ENCODE measurements around the gene C8G.

The C8G gene

DNA sequence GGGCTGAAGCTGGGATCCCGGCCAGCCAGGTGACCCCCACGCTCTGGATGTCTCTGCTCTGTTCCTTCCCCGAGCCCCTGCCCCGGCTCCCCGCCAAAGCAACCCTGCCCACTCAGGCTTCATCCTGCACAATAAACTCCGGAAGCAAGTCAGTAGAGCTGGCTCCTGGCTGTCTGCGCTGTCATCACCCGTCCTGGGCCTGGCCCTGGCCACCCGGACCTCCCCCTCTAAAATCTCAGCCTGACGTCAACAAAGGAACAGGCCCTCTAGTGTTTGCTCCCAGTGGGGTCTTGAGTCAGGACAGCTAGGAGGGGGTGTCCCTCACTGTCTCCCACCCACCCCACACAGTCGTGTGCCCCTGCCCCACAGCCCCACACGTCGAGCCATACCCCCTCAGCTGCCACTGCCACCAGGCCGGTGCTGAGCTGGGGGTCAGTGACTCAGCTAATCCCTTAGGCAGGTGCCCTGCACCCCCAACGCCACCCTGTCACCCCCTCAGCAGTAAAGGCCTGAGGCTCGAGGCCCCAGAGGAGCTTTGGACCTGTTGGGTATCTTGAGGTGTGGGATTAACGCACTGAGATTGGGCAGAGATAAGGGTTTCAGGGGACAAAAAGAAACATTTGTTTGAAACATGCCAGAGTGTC is 36.7 kb downstream of the C8G start:
- Histone ChIP-seq H3K9me3 (replicated peaks in 1 of 11) (no peaks in the 10 kb centered on the region), H3K9ac (no peak overlapping the region), H3K36me3 (no peaks in the 10 kb centered on the region), H3K4me2 (no peak overlapping the region), H3K4me1 (peaks cover 8 to 31% (median 23%) of the 10 kb centered on the region in 10 experiments; a peak in 19 of 20 replicates), H4K20me1 (no peaks in the 10 kb centered on the region; a peak in 1 of 22 replicates), H3K27me3 (peaks cover 33 to 48% (median 45%) of the 10 kb centered on the region in 11 experiments), H3K4me3 (no peak overlapping the region), H3K27ac (no peak overlapping the region)
- no peak for TF ChIP-seq Cebpa-rat (IDR thresholded peaks at IDR 0.05)

DNA sequence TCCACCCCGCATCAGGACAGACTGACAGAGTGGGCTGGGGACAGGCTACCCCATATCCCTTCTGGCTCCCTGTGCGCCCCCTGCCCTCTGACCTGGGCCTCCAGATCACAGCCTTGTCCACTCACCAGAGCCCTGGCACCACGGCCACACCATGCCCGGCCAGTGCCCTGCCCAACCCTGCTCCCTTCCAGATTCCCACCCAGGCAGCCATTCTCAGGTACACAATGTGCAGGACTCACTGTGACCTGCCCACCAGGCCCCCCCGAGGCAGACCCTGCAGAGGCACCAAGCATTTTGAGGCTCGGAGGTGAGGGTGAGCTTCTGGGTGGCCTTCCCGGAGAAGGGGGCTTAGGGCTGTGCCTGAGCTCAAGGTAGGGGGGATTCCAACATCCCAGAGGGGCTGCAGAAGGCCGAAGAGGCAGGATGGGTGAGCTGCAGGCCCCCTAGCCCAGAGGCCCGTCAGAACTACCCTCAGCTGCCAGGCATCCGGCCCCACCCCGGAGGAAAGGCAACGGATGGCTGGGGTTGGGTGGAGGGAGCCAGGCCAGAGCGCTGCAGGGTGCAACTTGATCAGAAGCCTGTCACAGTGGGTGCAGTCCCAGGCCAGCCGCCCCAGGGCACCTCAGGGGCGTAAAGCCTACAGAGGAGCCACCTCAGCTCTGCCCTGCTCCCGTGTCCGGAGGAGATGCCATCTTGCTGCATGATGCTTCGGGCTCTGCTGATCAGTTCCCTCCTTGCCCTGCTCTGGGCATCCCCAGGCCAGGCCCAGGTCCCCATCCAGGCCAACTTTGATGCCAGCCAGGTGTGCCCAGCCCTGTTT is 37.4 kb downstream of the C8G start, which contains the start of gene LCNL1:
LCNL1 (plus strand) TSS at position 762 of the 820 bp plus-strand sequence. CDS start 594 bp downstream, outside the sequence.
- TF ChIP-seq Cebpa-rat (IDR thresholded peaks at IDR 0.05) = no peak
- Histone ChIP-seq H3K9ac (no peak within 1 kb of the TSS), H3K36me3 (no peaks in the 10 kb centered on the region), H4K20me1 (no peaks in the 10 kb centered on the region; a peak in 1 of 22 replicates), H3K4me2 (peak within 1 kb of the TSS in 4 of 11 experiments; percentile 24 to 35 (median 30); a peak in 5 of 22 replicates), H3K27me3 (peaks cover 33 to 55% (median 51%) of the 10 kb centered on the region in 11 experiments), H3K27ac (no peak within 1 kb of the TSS), H3K4me1 (peaks cover under 1 to 24% (median 16%) of the 10 kb centered on the region in 10 experiments; a peak in 19 of 20 replicates), H3K4me3 (no peak within 1 kb of the TSS), H3K9me3 (replicated peaks in 1 of 11) (no peaks in the 10 kb centered on the region)

DNA sequence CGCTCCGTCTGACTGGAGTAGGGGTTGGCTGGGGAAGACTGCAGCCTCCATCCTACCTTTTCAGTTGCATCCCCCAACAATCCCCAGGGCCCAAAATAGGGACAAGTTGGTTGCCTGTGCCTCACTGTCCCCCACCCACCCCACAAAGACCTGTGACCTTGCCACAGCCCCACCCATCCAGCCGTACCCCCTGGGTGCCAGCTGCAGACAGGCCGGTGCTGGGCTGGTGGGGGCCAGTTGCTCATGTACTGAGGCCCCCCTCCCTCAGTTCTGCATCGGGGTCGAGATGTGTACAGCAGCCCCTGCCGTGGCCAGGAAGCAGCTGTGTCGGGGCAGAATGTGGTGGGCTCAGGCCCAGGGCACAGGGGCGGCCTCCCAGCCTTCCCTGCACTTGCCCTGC is 38.1 kb downstream of the C8G start:
- H3K9me3 ChIP-seq (replicated peaks in 1 of 11) = no peaks in the 10 kb centered on the region
- no peak overlapping the region for H3K4me3 ChIP-seq
- no peak overlapping the region for H3K9ac ChIP-seq
- H3K4me1 ChIP-seq = peaks cover 0 to 21% (median 12%) of the 10 kb centered on the region in 10 experiments; a peak in 16 of 20 replicates
- H4K20me1 ChIP-seq = no peaks in the 10 kb centered on the region; a peak in 1 of 22 replicates
- no peak for TF ChIP-seq Cebpa-rat (IDR thresholded peaks at IDR 0.05)
- H3K27ac ChIP-seq = no peak overlapping the region
- H3K36me3 ChIP-seq = no peaks in the 10 kb centered on the region
- H3K4me2 ChIP-seq = peak overlapping the region in 4 of 11 experiments; percentile 24 to 35 (median 30); a peak in 5 of 22 replicates
- H3K27me3 ChIP-seq = peaks cover 33 to 61% (median 56%) of the 10 kb centered on the region in 11 experiments

- Histone ChIP-seq H3K36me3 (no peaks in the 10 kb centered on the region), H3K27me3 (peaks cover 33 to 68% (median 57%) of the 10 kb centered on the region in 11 experiments), H3K9ac (no peak overlapping the region), H4K20me1 (no peaks in the 10 kb centered on the region; a peak in 1 of 22 replicates), H3K4me3 (no peak overlapping the region), H3K4me2 (peak overlapping the region in 4 of 11 experiments; percentile 24 to 35 (median 30); a peak in 5 of 22 replicates), H3K27ac (no peak overlapping the region), H3K9me3 (replicated peaks in 1 of 11) (no peaks in the 10 kb centered on the region), H3K4me1 (peaks cover 0 to 21% (median 12%) of the 10 kb centered on the region in 10 experiments; a peak in 16 of 20 replicates)
- TF ChIP-seq Cebpa-rat (IDR thresholded peaks at IDR 0.05) = no peak
Observed at GRCh38 chr9:136983656-136984314, 38.7 kb downstream of the C8G start.

DNA sequence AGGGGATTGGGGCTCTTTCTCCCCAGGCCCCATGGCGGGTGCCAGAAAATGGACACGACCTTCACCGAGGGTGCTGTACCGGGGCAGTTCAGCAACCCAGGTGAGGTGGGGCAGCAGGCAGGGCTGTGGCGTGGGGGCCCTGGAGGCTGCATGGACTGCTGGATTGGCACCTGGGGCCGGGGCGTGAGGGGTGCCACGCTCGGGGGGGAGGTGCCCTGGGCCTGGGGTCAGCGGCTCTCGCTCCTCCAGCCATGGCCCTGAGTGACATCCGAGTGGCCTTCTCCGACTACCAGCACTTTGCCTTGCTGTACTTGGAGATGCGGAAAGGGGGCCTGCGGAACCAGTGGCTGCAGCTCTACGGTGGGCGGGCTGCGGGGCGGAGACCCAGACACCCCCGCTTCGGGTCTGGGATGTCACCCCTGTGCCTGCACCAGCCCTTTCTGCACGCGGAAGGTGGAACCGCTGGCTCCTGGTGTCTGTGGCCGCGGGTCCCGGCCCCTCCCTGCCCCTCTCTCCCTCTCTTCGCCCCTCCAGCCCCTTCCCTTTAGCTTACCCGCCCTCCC is 39.5 kb downstream of the C8G start:
- Histone ChIP-seq H3K36me3 (no peaks in the 10 kb centered on the region), H3K27me3 (peaks cover 33 to 71% (median 57%) of the 10 kb centered on the region in 11 experiments), H3K4me3 (no peak overlapping the region), H3K9me3 (replicated peaks in 1 of 11) (no peaks in the 10 kb centered on the region), H4K20me1 (no peaks in the 10 kb centered on the region; a peak in 1 of 22 replicates), H3K9ac (no peak overlapping the region), H3K27ac (no peak overlapping the region), H3K4me1 (peaks cover 0 to 13% (median 5%) of the 10 kb centered on the region in 10 experiments; a peak in 16 of 20 replicates), H3K4me2 (no peak overlapping the region)
- TF ChIP-seq Cebpa-rat (IDR thresholded peaks at IDR 0.05) = no peak

- no peaks in the 10 kb centered on the region for H3K9me3 ChIP-seq (replicated peaks in 1 of 11)
- H4K20me1 ChIP-seq = no peaks in the 10 kb centered on the region; a peak in 1 of 22 replicates
- H3K9ac ChIP-seq = no peak overlapping the region
- H3K27me3 ChIP-seq = peaks cover 33 to 71% (median 57%) of the 10 kb centered on the region in 11 experiments
- peaks cover 0 to 10% (median 0%) of the 10 kb centered on the region in 10 experiments; a peak in 4 of 20 replicates for H3K4me1 ChIP-seq
- H3K4me2 ChIP-seq = no peak overlapping the region
- no peaks in the 10 kb centered on the region for H3K36me3 ChIP-seq
- no peak overlapping the region for H3K27ac ChIP-seq
- no peak for TF ChIP-seq Cebpa-rat (IDR thresholded peaks at IDR 0.05)
- no peak overlapping the region for H3K4me3 ChIP-seq
Observed at GRCh38 chr9:136985027-136985602, 40.1 kb downstream of the C8G start.

GRCh38 chr9:136985853-136986252 is 40.8 kb downstream of the C8G start:
- no peak overlapping the region for H3K4me2 ChIP-seq
- no peak overlapping the region for H3K9ac ChIP-seq
- no peaks in the 10 kb centered on the region for H3K36me3 ChIP-seq
- no peak overlapping the region for H3K4me3 ChIP-seq
- TF ChIP-seq Cebpa-rat (IDR thresholded peaks at IDR 0.05) = no peak
- H3K27me3 ChIP-seq = peaks cover 33 to 71% (median 57%) of the 10 kb centered on the region in 11 experiments
- no peak overlapping the region for H3K27ac ChIP-seq
- H3K9me3 ChIP-seq (replicated peaks in 1 of 11) = no peaks in the 10 kb centered on the region
- no peaks in the 10 kb centered on the region; a peak in 1 of 22 replicates for H4K20me1 ChIP-seq
- H3K4me1 ChIP-seq = peaks cover 0 to 10% (median under 1%) of the 10 kb centered on the region in 10 experiments; a peak in 6 of 20 replicates

DNA sequence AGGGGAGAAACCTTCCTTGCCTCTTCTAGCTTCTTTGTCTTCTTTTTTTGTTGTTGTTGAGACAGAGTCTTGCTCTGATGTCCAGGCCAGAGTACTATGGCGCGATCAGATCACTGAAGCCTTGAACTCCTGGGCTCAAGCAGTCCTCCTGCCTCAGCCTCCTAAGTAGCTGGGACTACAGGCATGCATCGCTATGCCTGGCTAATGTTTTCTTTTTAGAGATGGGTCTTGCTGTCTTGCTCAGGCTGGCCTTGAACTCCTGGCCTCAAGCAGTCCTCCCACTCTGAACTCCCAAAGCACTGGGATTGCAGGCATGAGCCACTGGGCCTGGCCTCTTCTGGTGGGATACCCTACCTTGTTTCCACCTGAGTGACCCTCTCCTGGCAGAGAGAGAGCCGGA is 43.8 kb downstream of the C8G start:
- H3K4me3 ChIP-seq = no peak overlapping the region
- H3K27me3 ChIP-seq = peaks cover 26 to 51% (median 40%) of the 10 kb centered on the region in 11 experiments
- H3K4me2 ChIP-seq = no peak overlapping the region
- H3K27ac ChIP-seq = no peak overlapping the region
- no peaks in the 10 kb centered on the region for H3K9me3 ChIP-seq (replicated peaks in 1 of 11)
- TF ChIP-seq Cebpa-rat (IDR thresholded peaks at IDR 0.05) = no peak
- H3K9ac ChIP-seq = no peak overlapping the region
- peaks cover 13 to 23% (median 19%) of the 10 kb centered on the region in 10 experiments for H3K4me1 ChIP-seq
- H3K36me3 ChIP-seq = peaks cover 0 to 7% (median 5%) of the 10 kb centered on the region in 11 experiments; a peak in 8 of 22 replicates
- H4K20me1 ChIP-seq = peaks cover 0 to 14% (median 8%) of the 10 kb centered on the region in 11 experiments; a peak in 14 of 22 replicates

Data from BLaER1 treated with 17β-estradiol and CSF1 and Interleukin-3, amounts not matched to agents 10 nM and 100 nM (cell line).